ENCODE measurements around the gene SENP6. TPM values are rescaled to one million over a fixed set of nuclear protein-coding genes. Genes with fewer than 3 reads are reported as not detected.

SENP6 gene
- total RNA-seq, 4 donors from 2014 or later: 108 to 192 (median 128) TPM

GRCh38 chr6:75761489-75761888 is 159.8 kb downstream of the SENP6 start:
- H3K36me3 ChIP-seq: no peaks in the 10 kb centered on the region
- H3K27ac ChIP-seq: no peak overlapping the region
- no peak for ATAC-seq
- no peaks in the 10 kb centered on the region for H3K4me1 ChIP-seq
- WGBS, 2 donors (ENCODE audit: low coverage in 1 of 2): 100% methylated on average over 1 of the region's 1 CpG
- H3K4me3 ChIP-seq: no peak overlapping the region
- no peak for TF ChIP-seq CTCF (IDR thresholded peaks at IDR 0.05)
- no peaks in the 10 kb centered on the region for H3K27me3 ChIP-seq
- no peaks in the 10 kb centered on the region for H3K9me3 ChIP-seq

- no peak for ATAC-seq
- TF ChIP-seq EP300 (IDR thresholded peaks at IDR 0.05) (no peak), POLR2AphosphoS5 (IDR thresholded peaks at IDR 0.05) (no peak), POLR2A (IDR thresholded peaks at IDR 0.05) (no peak), CTCF (IDR thresholded peaks at IDR 0.05) (no peak)
- Histone ChIP-seq H3K4me3 (no peak overlapping the region), H3K27ac (no peak overlapping the region), H3K9me3 (no peaks in the 10 kb centered on the region), H3K27me3 (no peaks in the 10 kb centered on the region), H3K36me3 (no peaks in the 10 kb centered on the region), H3K4me1 (no peaks in the 10 kb centered on the region)
- 96 to 100% methylated on average over 5 of the region's 8 CpGs for WGBS, 2 donors (ENCODE audit: low coverage in 1 of 2)
Measured at GRCh38 chr6:75762063-75762462, 160.4 kb downstream of the SENP6 start.

GRCh38 chr6:75766387-75766786 is 164.7 kb downstream of the SENP6 start:
- TF ChIP-seq POLR2A (IDR thresholded peaks at IDR 0.05) (no peak), CTCF (IDR thresholded peaks at IDR 0.05) (no peak), POLR2AphosphoS5 (IDR thresholded peaks at IDR 0.05) (no peak), EP300 (IDR thresholded peaks at IDR 0.05) (no peak)
- Histone ChIP-seq H3K27ac (no peak overlapping the region), H3K4me3 (no peak overlapping the region), H3K9me3 (no peaks in the 10 kb centered on the region), H3K36me3 (no peaks in the 10 kb centered on the region), H3K27me3 (no peaks in the 10 kb centered on the region), H3K4me1 (no peaks in the 10 kb centered on the region)
- ATAC-seq: no peak

Small RNAs within 50 kb of the gene (small RNA-seq; reads per million reads assigned to genes)
- gene RNU6-1016P (0 reads per million in 4 donors), gene RNU6-1338P (0 reads per million in 4 donors), gene RNU6-155P (0 reads per million in 4 donors)

Other genes starting within 250 kb of the SENP6 start
- gene FILIP1, start 108.1 kb upstream of the SENP6 start, total RNA-seq: 10 to 100 TPM; 36.0 to 57.6 (median 48.0) TPM
- gene MYO6, start 147.4 kb downstream of the SENP6 start, total RNA-seq: 10 to 100 TPM; 11.0 to 17.4 (median 12.5) TPM

Data from gastroesophageal sphincter (tissue), 4 donors.